K562 (cell line): ENCODE results near the gene CD300LG. TPM values are rescaled to one million over a fixed set of nuclear protein-coding genes. Genes with fewer than 3 reads are reported as not detected.

Experiments
- ATAC-seq: fragments of 200-7000 bp; cut with Tn5 transposase; 3 replicates; pipeline ENCODE4 v1.9.1; 2020; ENCODE audit warnings: moderate library complexity
- BruUV-seq: library from RNA; stranded (reverse); fragments of 400-500 nt; replicated peaks from 2 replicates; lab custom pipeline; 2021; lab: Mats Ljungman, UMichigan
- CTCF ChIA-PET: fragments of 300-600 bp; formaldehyde crosslinking; extraction: SDS; loops from one replicate; lab custom pipeline; 2021; ENCODE audit warnings: low intra/inter-chr PET ratio; lab: Yijun Ruan, JAX
- POLR2A ChIA-PET: fragments of 300-600, 350-650 bp; sonication (Branson Sonifier 250); formaldehyde crosslinking; extraction: SDS; loops from one replicate; lab custom pipeline; 2021; ENCODE audit warnings: antibody characterized with exemption, inconsistent platforms; lab: Yijun Ruan, JAX
- DNase-seq, 4 experiments: peaks; one replicate each; pipeline versions ENCODE4 v3.0.0 to v3.0.0-alpha.2; 2011 to 2018; ENCODE audit warnings: low spot score in 3 of 4, mixed read lengths in 3 of 4; ENCODE audit errors: extremely low read depth in 1 of 4
- FAIRE-seq: peaks from 2 replicates; lab custom pipeline; 2011; peaks lifted over from hg19 to GRCh38; lab: Jason Lieb, UNC
- H2AFZ ChIP-seq: 2 replicates; pipeline ENCODE4 v1.6.0; 2011; ENCODE audit warnings: low read depth, low read length, control low read depth, inconsistent platforms
- H3K27ac ChIP-seq: fragments of 200-600 bp; 3 replicates; pipeline ENCODE4 v1.8.0; 2011; ENCODE audit warnings: low read depth, mild to moderate bottlenecking, control low read depth, inconsistent platforms, low read length, moderate library complexity, mixed read lengths; ENCODE audit errors: extremely low read depth
- H3K27me3 ChIP-seq, 2 experiments: fragments of 300-600 bp in 1 of 2; 2 replicates in 1 of 2; 3 replicates in 1 of 2; pipeline versions ENCODE4 v1.6.0 to v1.8.0; 2011; ENCODE audit warnings: inconsistent platforms in 2 of 2, low read length in 2 of 2, mild to moderate bottlenecking in 1 of 2, mixed read lengths in 1 of 2, moderate library complexity in 1 of 2; ENCODE audit not compliant: control insufficient read depth in 2 of 2, insufficient read depth in 2 of 2
- H3K36me3 ChIP-seq: fragments of 300-600 bp; 3 replicates; pipeline ENCODE4 v1.8.0; 2011; ENCODE audit warnings: mild to moderate bottlenecking, low read length, inconsistent platforms; ENCODE audit not compliant: control insufficient read depth, insufficient read depth
- H3K4me1 ChIP-seq, 2 experiments: fragments of 200-600 bp in 1 of 2; replicated peaks in 1 of 2; 2 replicates in 1 of 2; 3 replicates in 1 of 2; pipeline versions ENCODE4 v1.5.1 to v1.8.0; 2011; ENCODE audit warnings: inconsistent platforms in 2 of 2, low read length in 2 of 2, mild to moderate bottlenecking in 1 of 2, mixed read lengths in 1 of 2, moderate library complexity in 1 of 2; ENCODE audit not compliant: control insufficient read depth in 2 of 2, insufficient read depth in 2 of 2
- H3K4me2 ChIP-seq: 2 replicates; pipeline ENCODE4 v1.6.1; 2011; ENCODE audit warnings: low read length, control low read depth, inconsistent platforms, mixed read lengths; ENCODE audit not compliant: insufficient read depth
- H3K4me3 ChIP-seq: fragments of 200-600 bp; sonication (generic), shearing (Covaris generic); 2 replicates; pipeline ENCODE4 v1.5.1; 2016; ENCODE audit warnings: control low read depth, inconsistent platforms
- H3K79me2 ChIP-seq: fragments of 200-600 bp; 3 replicates; pipeline ENCODE4 v1.8.0; 2011; ENCODE audit warnings: low read length, inconsistent platforms; ENCODE audit not compliant: control insufficient read depth, insufficient read depth
- H3K9ac ChIP-seq, 2 experiments: 2 replicates each; pipeline versions ENCODE4 v1.6.0 to v1.6.1; 2011; ENCODE audit warnings: low read depth in 2 of 2, low read length in 2 of 2, control low read depth in 1 of 2, inconsistent platforms in 1 of 2, mild to moderate bottlenecking in 1 of 2, mixed read lengths in 1 of 2; ENCODE audit not compliant: insufficient read depth in 1 of 2
- H3K9me1 ChIP-seq: one replicate; pipeline ENCODE4 v1.6.0; 2011; ENCODE audit warnings: inconsistent platforms, mild to moderate bottlenecking, low read length, moderate library complexity; ENCODE audit not compliant: control insufficient read depth, insufficient read depth
- H3K9me3 ChIP-seq: replicated peaks from 2 replicates; pipeline ENCODE4 v1.5.1; 2011; ENCODE audit warnings: low read depth, low read length, inconsistent platforms; ENCODE audit not compliant: control insufficient read depth, insufficient read depth
- H4K20me1 ChIP-seq: replicated peaks from 2 replicates; pipeline ENCODE4 v1.6.1; 2011; ENCODE audit warnings: low read length, inconsistent platforms, mixed read lengths; ENCODE audit not compliant: control insufficient read depth, insufficient read depth
- CBFA2T2 ChIP-seq: fragments of 450-650 bp; conservative IDR thresholded peaks from 2 replicates; pipeline ENCODE4 v1.6.1; 2017; ENCODE audit warnings: mild to moderate bottlenecking
- CEBPG ChIP-seq, 3 experiments: fragments of 200-800 bp in 1 of 3; sonication (Bioruptor generic) in 1 of 3; sonication (generic) in 1 of 3; formaldehyde crosslinking in 1 of 3; IDR thresholded peaks in 2 of 3; conservative IDR thresholded peaks in 1 of 3; 2 replicates each; pipeline versions ENCODE4 v1.6.1 to v1.8.0; 2016 to 2022; ENCODE audit warnings: missing compliant biosample characterization in 2 of 3, missing genetic modification characterization in 2 of 3, mild to moderate bottlenecking in 1 of 3, missing genetic modification reagents in 1 of 3
- SREBF1 ChIP-seq: fragments of 150-350 bp; IDR thresholded peaks from 2 replicates; pipeline ENCODE4 v1.6.1; 2014; ENCODE audit warnings: antibody characterized with exemption, low read depth, low read length, borderline replicate concordance
- TBP ChIP-seq: optimal IDR thresholded peaks from 2 replicates; pipeline ENCODE3; 2011; ENCODE audit warnings: low read depth, low read length, improper control_type of control experiment
- ZNF224 ChIP-seq: sonication (generic); formaldehyde crosslinking; IDR thresholded peaks from 2 replicates; pipeline ENCODE4 v1.8.0; 2022; ENCODE audit warnings: mild to moderate bottlenecking, missing genetic modification reagents
- ZNF3 ChIP-seq: fragments of 250-450 bp; sonication (Bioruptor Pico); IDR thresholded peaks from 2 replicates; pipeline ENCODE4 v1.5.0; 2021; ENCODE audit warnings: mild to moderate bottlenecking, moderate library complexity
- WGBS: fragments of 100-300 bp; shearing (Covaris generic); methylation state at CpG from one replicate; pipeline ENCODE4 v1.1.6; 2016; ENCODE audit warnings: low coverage, mixed read lengths; ENCODE audit not compliant: insufficient coverage; ENCODE audit errors: missing lambda C conversion rate; 5-methylcytosine and 5-hydroxymethylcytosine counted together
- in situ Hi-C: fragments of 300-500 bp; cut with MboI; formaldehyde crosslinking; loops from 4 replicates; pipeline ENCODE4 v1.15.0; 2018; ENCODE audit warnings: inconsistent platforms, mixed read lengths
- intact Hi-C: fragments of 100-400 bp; cut with micrococcal nuclease; formaldehyde crosslinking; loops from 2 replicates; pipeline ENCODE4 v1.14.2; 2022
- polyA plus RNA-seq, 8 experiments: library from polyadenylated mRNA; depleted of rRNA in 4 of 8; stranded (reverse) in 5 of 8; unstranded in 3 of 8; fragments of >200 nt; fragmentation: Nextera tagmentation in 2 of 8; fragmentation: Illumina TruSeq in 1 of 8; extraction: Ambion mirVana in 2 of 8; extraction: Trizol in 1 of 8; gene quantifications; 2 replicates each; pipeline versions ENCODE4 v1.2.1 to v1.2.3, GENCODE V29; 2011 to 2014; ENCODE audit warnings: inconsistent platforms in 1 of 8, missing spikeins in 1 of 8
- total RNA-seq, 7 experiments: library from RNA; depleted of rRNA in 6 of 7; stranded (reverse); fragments of >200 nt in 6 of 7; fragmentation: Illumina TruSeq in 2 of 7; extraction: Trizol in 2 of 7; gene quantifications; 2 replicates each; pipeline versions ENCODE4 v1.2.1 to v1.2.3, GENCODE V29; 2011 to 2021; ENCODE audit warnings: low replicate concordance in 1 of 7
- TF ChIP-seq, protein P1 (sequence below): sonication (generic); formaldehyde crosslinking; IDR thresholded peaks from 2 replicates; pipeline ENCODE4 v1.4.0; 2020; ENCODE audit warnings: mild to moderate bottlenecking, missing genetic modification reagents

CD300LG gene
- total and polyA plus RNA-seq, 9 of the 15 experiments (the other 6 are each of a cell fraction or from before 2014, with no cell fraction given) = not detected

DNA sequence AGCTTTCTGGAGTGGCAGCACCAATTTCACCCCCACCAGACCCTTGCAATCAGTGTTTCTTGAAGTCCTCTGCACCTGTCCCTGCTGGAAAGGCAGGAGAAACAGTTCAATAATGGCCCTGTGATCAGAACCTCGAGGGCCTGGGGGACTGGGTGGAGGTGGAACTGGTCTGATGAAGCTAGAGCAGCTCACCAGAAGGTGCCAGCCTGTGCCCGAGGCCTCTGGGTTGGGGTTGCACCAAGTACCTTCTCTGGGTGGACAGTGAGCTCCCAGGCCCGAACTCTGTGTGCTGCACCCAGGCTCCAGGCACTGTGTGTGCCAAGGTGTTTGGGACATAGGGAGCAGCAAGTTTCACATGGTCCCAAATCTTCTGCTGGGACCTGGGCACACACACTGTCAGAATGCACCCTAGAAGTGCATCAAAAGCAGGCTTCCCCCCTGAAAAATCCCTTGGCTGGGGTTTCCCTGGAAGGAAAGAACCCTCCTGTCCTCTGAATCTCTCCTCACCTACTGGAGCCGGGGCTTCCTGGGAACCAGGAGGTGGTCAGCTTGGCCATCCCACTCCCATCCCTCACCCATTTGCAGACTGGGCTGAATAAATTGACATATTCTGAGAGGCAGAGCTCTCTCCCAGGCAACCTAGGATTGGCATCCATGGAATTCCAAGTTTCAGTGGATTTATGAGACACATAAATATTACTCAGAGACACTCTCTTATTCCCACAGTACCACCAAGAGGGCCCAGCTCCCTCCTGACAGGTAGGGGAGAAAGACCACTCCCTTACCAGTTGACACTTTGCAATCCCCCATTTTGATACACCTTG lies 17.4 kb downstream of the CD300LG start:
- H3K4me2 ChIP-seq = no peak overlapping the region
- no peak overlapping the region for H2AFZ ChIP-seq
- in situ Hi-C loops = no loop called here
- no peak overlapping the region for H3K4me3 ChIP-seq
- intact Hi-C loops = no loop called here
- peaks cover 4% of the 10 kb centered on the region for H3K9me1 ChIP-seq
- CTCF ChIA-PET = no interaction called here
- H3K27ac ChIP-seq = no peak overlapping the region
- no TSS peak for BruUV-seq
- no peaks in the 10 kb centered on the region; the same call in 1 of the 2 replicates for H4K20me1 ChIP-seq
- no peak for FAIRE-seq
- H3K36me3 ChIP-seq = no peaks in the 10 kb centered on the region
- ATAC-seq = no peak
- H3K9me3 ChIP-seq = no peaks in the 10 kb centered on the region
- 2% methylated on average over 4 of the region's 4 CpGs for WGBS
- H3K27me3 ChIP-seq = peaks cover 34 to 58% of the 10 kb centered on the region in 2 experiments
- TF ChIP-seq SREBF1 = no peak
- no peak for TF ChIP-seq ZNF224
- no peak for TF ChIP-seq CEBPG (CRISPR knock-in tag; IDR thresholded peaks at IDR 0.05)
- TF ChIP-seq CEBPG (tag; conservative IDR thresholded peaks at IDR 0.05 in 1 of 2, IDR thresholded peaks at IDR 0.05 in 1 of 2) = no peak
- TF ChIP-seq TBP = no peak
- TF ChIP-seq, protein P1, sequence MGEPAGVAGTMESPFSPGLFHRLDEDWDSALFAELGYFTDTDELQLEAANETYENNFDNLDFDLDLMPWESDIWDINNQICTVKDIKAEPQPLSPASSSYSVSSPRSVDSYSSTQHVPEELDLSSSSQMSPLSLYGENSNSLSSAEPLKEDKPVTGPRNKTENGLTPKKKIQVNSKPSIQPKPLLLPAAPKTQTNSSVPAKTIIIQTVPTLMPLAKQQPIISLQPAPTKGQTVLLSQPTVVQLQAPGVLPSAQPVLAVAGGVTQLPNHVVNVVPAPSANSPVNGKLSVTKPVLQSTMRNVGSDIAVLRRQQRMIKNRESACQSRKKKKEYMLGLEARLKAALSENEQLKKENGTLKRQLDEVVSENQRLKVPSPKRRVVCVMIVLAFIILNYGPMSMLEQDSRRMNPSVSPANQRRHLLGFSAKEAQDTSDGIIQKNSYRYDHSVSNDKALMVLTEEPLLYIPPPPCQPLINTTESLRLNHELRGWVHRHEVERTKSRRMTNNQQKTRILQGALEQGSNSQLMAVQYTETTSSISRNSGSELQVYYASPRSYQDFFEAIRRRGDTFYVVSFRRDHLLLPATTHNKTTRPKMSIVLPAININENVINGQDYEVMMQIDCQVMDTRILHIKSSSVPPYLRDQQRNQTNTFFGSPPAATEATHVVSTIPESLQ (CRISPR knock-in tag) = no peak
- no peak for TF ChIP-seq CBFA2T2
- TF ChIP-seq ZNF3 (CRISPR knock-in tag) = no peak
- H3K79me2 ChIP-seq = no peaks in the 10 kb centered on the region
- H3K9ac ChIP-seq = no peak overlapping the region
- no peaks in the 10 kb centered on the region; a peak in 1 of 5 replicates for H3K4me1 ChIP-seq
- DNase-seq = no peak
- POLR2A ChIA-PET = interaction anchor here (0.6 to 1.2 kb wide), 3 partner anchors 7 to 66 kb away, joined by 3 read pairs; no protein-coding TSS in a partner anchor
